AG09319 (cell line): ENCODE measurements around the gene CEP250.

Experiments
- DNase-seq: peaks from one replicate; pipeline ENCODE4 v3.0.0-alpha.2; 2010; ENCODE audit warnings: low read depth; ENCODE audit errors: extremely low read depth
- TF ChIP-seq, protein P1 (sequence below): IDR thresholded peaks from 2 replicates; pipeline ENCODE4 v1.5.1; 2011; ENCODE audit warnings: low read depth, mild to moderate bottlenecking, inconsistent platforms, low read length, moderate library complexity

Gene CEP250, protein sequence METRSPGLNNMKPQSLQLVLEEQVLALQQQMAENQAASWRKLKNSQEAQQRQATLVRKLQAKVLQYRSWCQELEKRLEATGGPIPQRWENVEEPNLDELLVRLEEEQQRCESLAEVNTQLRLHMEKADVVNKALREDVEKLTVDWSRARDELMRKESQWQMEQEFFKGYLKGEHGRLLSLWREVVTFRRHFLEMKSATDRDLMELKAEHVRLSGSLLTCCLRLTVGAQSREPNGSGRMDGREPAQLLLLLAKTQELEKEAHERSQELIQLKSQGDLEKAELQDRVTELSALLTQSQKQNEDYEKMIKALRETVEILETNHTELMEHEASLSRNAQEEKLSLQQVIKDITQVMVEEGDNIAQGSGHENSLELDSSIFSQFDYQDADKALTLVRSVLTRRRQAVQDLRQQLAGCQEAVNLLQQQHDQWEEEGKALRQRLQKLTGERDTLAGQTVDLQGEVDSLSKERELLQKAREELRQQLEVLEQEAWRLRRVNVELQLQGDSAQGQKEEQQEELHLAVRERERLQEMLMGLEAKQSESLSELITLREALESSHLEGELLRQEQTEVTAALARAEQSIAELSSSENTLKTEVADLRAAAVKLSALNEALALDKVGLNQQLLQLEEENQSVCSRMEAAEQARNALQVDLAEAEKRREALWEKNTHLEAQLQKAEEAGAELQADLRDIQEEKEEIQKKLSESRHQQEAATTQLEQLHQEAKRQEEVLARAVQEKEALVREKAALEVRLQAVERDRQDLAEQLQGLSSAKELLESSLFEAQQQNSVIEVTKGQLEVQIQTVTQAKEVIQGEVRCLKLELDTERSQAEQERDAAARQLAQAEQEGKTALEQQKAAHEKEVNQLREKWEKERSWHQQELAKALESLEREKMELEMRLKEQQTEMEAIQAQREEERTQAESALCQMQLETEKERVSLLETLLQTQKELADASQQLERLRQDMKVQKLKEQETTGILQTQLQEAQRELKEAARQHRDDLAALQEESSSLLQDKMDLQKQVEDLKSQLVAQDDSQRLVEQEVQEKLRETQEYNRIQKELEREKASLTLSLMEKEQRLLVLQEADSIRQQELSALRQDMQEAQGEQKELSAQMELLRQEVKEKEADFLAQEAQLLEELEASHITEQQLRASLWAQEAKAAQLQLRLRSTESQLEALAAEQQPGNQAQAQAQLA (N-terminal part only)

DNA sequence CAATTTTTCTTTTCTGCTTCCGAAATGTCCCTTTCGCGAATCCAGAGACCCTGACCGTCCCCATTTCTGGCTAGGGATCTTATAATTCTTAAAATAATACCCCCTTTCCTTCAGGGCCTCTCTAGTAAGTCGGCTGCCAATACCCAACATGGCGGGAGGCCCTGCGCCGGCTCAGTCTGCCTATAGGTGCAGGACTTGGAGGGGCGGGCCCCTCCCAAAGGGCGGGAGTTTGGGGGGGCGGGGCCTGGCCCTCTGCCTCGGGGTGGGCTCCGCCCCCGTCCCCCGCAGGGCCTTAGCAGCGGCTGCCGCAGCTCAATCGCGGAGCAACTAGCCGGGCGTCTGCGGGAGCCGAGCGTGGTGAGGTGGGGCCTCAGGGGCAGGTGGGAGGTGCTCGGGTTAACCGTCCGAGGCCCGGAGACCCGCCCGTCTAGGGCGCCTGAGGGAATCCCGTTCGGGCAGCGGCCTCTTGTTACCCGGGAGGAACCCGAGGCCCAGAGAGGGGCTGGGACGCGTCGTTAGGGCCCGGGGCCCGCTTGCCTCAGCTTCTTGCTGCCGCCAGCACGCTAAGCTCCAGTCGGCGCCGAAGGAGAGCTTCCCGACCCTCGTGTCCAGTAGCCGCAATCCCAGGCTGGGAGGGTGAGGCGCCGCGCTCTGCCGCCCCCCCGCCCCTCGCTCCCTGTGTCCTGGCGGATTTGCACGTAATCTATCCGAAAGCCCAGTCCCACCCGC is at the start of gene CEP250:
Gene CEP250, plus strand, starts transcription at position 718 of the 729 bp plus-strand sequence. CDS start 6,770 bp downstream, outside the sequence.
- peak; percentile 83 for DNase-seq
- TF ChIP-seq, protein P1, sequence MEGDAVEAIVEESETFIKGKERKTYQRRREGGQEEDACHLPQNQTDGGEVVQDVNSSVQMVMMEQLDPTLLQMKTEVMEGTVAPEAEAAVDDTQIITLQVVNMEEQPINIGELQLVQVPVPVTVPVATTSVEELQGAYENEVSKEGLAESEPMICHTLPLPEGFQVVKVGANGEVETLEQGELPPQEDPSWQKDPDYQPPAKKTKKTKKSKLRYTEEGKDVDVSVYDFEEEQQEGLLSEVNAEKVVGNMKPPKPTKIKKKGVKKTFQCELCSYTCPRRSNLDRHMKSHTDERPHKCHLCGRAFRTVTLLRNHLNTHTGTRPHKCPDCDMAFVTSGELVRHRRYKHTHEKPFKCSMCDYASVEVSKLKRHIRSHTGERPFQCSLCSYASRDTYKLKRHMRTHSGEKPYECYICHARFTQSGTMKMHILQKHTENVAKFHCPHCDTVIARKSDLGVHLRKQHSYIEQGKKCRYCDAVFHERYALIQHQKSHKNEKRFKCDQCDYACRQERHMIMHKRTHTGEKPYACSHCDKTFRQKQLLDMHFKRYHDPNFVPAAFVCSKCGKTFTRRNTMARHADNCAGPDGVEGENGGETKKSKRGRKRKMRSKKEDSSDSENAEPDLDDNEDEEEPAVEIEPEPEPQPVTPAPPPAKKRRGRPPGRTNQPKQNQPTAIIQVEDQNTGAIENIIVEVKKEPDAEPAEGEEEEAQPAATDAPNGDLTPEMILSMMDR, result no peak

DNA sequence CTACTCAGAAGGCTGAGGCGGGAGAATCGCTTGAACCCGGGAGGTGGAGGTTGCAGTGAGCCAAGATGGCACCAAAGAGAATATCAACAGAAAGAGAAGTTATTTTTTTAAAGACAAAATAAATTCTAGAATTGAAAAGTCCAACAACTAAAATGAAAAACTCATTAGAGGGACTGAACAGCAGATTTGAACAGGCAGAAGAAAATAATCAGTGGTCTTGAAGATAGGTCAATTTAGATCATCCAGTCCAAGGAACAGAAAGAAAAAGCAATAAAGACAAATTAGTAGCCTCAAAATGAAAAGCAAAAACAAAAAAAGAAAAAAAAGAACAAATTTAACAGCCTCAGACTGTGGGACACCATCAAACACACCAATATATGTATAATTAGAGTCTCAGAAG is 49.6 kb upstream of the CEP250 start:
- TF ChIP-seq, protein P1, result no peak
- no peak for DNase-seq

DNA sequence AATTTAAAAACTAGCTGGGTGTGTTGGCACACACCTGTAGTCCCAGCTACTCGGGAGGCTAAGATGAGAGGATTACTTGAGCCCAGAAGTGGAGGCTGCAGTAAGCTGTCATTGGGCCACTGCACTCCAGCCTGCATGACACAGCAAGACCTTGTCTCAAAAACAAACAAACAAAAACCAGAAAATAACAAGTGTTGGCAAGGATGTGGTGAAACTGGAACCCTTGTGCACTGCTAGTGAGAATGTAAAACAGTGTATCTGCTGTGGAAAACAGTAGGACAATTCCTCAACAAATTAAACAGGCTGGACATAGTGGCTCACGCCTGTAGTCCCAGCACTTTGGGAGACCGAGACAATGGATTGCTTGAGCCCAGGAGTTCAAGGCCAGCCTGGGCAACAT is 47.1 kb upstream of the CEP250 start:
- TF ChIP-seq, protein P1, result no peak
- DNase-seq, result no peak

DNA sequence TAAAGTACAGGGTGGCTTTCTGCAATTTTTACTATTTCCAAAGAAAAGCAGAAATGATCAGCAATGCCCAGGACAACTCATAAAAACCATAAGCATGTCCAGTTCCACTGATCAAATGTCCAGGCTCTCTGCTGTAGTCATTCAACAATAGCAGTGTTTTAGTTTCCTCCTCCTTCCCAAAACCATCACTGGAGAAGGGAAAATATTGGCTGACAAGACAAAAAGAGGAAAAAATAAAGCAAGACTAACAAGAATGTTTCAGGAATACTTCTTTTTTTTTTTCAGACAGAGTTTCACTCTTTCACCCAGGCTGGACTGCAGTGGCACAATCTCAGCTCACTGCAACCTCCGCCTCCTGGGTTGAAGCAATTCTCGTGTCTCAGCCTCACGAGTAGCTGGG is 45.9 kb upstream of the CEP250 start:
- no peak for DNase-seq
- TF ChIP-seq, protein P1, result no peak

DNA sequence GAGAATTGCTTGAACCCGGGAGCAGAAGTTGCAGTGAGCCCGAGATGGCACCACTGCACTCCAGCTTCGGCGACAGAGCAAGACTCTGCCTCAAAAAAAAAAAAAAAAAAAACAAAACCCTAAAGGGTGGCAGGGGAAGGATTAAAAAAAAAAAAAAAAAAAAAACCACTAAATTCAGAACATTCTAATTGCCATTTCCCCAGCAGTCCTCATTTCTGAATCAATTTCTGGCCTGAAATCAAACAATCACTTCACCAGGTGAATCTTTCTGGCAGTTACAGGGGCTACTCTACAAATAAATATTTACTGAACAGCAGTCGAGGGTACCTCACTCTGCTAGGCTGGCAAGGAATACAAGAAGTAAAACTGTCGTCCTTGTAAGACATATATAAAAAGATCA is 44.8 kb upstream of the CEP250 start:
- DNase-seq, result no peak
- TF ChIP-seq, protein P1, result no peak

DNA sequence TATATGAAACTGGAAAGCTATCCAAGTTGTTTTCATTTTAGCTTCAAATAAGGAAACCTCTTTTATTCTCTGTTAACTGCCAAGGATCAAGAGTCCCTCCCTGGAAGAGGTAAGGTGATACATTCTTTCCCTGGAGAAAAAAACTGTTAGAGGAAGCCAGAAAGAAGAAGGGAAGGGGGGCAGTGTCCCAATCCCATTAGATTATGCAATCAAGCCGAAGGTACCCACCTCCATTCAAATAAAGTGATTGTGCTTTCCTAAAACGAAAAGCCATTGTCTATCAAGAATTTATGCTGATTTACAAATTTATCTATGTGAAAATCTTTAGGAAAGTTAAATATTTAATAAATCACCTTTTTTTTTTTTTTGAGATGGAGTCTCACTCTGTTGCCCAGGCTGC is 34.1 kb upstream of the CEP250 start:
- TF ChIP-seq, protein P1, result no peak

More for the DNA sequence above, 34.1 kb upstream of the CEP250 start:
- no peak for DNase-seq
